IMR-90 (cell line): ENCODE data around the gene KDM2B. TPM values are rescaled to one million over a fixed set of nuclear protein-coding genes. Genes with fewer than 3 reads are reported as not detected.

Source experiments
- ATAC-seq: fragments of 200-7000 bp; cut with Tn5 transposase; 2 replicates; pipeline ENCODE4 v1.9.1; 2020; ENCODE audit warnings: low read depth, mild to moderate bottlenecking, moderate library complexity
- BruUV-seq: library from RNA; stranded (reverse); fragments of 400-500 nt; replicated peaks from 2 replicates; lab custom pipeline; 2021; lab: Mats Ljungman, UMichigan
- CTCF ChIA-PET: fragments of 300-600 bp; formaldehyde crosslinking; extraction: SDS; loops from one replicate; lab custom pipeline; 2021; ENCODE audit warnings: antibody characterized with exemption; lab: Yijun Ruan, JAX
- POLR2A ChIA-PET: fragments of 300-600 bp; sonication (Branson Sonifier 250); formaldehyde crosslinking; loops from one replicate; lab custom pipeline; 2022; ENCODE audit warnings: antibody characterized with exemption; ENCODE audit not compliant: unreplicated experiment; lab: Charles Lee
- DNase-seq: peaks from one replicate; pipeline ENCODE4 v3.0.0; 2013
- H2AFZ ChIP-seq: replicated peaks from 2 replicates; pipeline ENCODE3; 2013; ENCODE audit warnings: low read length, mild to moderate bottlenecking; ENCODE audit not compliant: poor library complexity
- H2AK5ac ChIP-seq: 2 replicates; pipeline ENCODE4 v1.6.1; 2013; ENCODE audit warnings: low read depth, low read length, inconsistent platforms
- H2AK9ac ChIP-seq: replicated peaks from 2 replicates; pipeline ENCODE3; 2013; ENCODE audit warnings: mild to moderate bottlenecking, low read depth, low read length, moderate library complexity; ENCODE audit not compliant: poor library complexity
- H2BK120ac ChIP-seq: 2 replicates; pipeline ENCODE4 v1.6.1; 2013; ENCODE audit warnings: low read depth, low read length, inconsistent platforms
- H2BK15ac ChIP-seq: 3 replicates; pipeline ENCODE4 v1.6.1; 2013; ENCODE audit warnings: low read depth, low read length, inconsistent platforms
- H2BK20ac ChIP-seq: 2 replicates; pipeline ENCODE4 v1.6.1; 2013; ENCODE audit warnings: low read depth, mild to moderate bottlenecking, inconsistent platforms, low read length, moderate library complexity
- H2BK5ac ChIP-seq: 2 replicates; pipeline ENCODE4 v1.6.1; 2013; ENCODE audit warnings: mild to moderate bottlenecking, low read depth, low read length, inconsistent platforms; ENCODE audit not compliant: poor library complexity, severe bottlenecking
- H3K14ac ChIP-seq: replicated peaks from 2 replicates; pipeline ENCODE4 v1.6.1; 2013; ENCODE audit warnings: low read depth, low read length, inconsistent platforms
- H3K18ac ChIP-seq: 2 replicates; pipeline ENCODE4 v1.6.1; 2013; ENCODE audit warnings: low read depth, low read length, control low read depth
- H3K23ac ChIP-seq: 2 replicates; pipeline ENCODE4 v1.6.1; 2013; ENCODE audit warnings: low read depth, low read length, inconsistent platforms
- H3K27ac ChIP-seq: 2 replicates; pipeline ENCODE4 v1.5.1; 2013; ENCODE audit warnings: mild to moderate bottlenecking, control low read depth, low read length; ENCODE audit not compliant: insufficient read depth
- H3K27me3 ChIP-seq: 2 replicates; pipeline ENCODE4 v1.6.1; 2013; ENCODE audit warnings: low read length; ENCODE audit not compliant: control insufficient read depth, insufficient read depth
- H3K36me3 ChIP-seq: 2 replicates; pipeline ENCODE4 v1.6.1; 2013; ENCODE audit warnings: low read length, mixed read lengths; ENCODE audit not compliant: control insufficient read depth, insufficient read depth
- H3K4ac ChIP-seq: 2 replicates; pipeline ENCODE4 v1.6.1; 2013; ENCODE audit warnings: low read depth, low read length, inconsistent platforms
- H3K4me1 ChIP-seq: 2 replicates; pipeline ENCODE4 v1.6.1; 2013; ENCODE audit warnings: low read length, mixed read lengths; ENCODE audit not compliant: control insufficient read depth, insufficient read depth
- H3K4me2 ChIP-seq: 2 replicates; pipeline ENCODE4 v1.6.1; 2013; ENCODE audit warnings: low read depth, mild to moderate bottlenecking, control low read depth, low read length, moderate library complexity
- H3K4me3 ChIP-seq: 2 replicates; pipeline ENCODE4 v1.5.1; 2013; ENCODE audit warnings: low read depth, mild to moderate bottlenecking, control low read depth, low read length, moderate library complexity; ENCODE audit not compliant: insufficient read depth
- H3K56ac ChIP-seq: 2 replicates; pipeline ENCODE4 v1.6.1; 2013; ENCODE audit warnings: low read length, inconsistent platforms; ENCODE audit not compliant: insufficient read depth; ENCODE audit errors: extremely low read depth
- H3K79me1 ChIP-seq, 2 experiments: 2 replicates each; pipeline ENCODE4 v1.6.1; 2013; ENCODE audit warnings: low read length in 2 of 2, inconsistent platforms in 1 of 2, low read depth in 1 of 2
- H3K9ac ChIP-seq: 2 replicates; pipeline ENCODE4 v1.6.1; 2013; ENCODE audit warnings: low read depth, low read length, control low read depth
- H3K9me1 ChIP-seq: 2 replicates; pipeline ENCODE4 v1.6.1; 2013; ENCODE audit warnings: low read length, inconsistent platforms; ENCODE audit not compliant: insufficient read depth
- H3K9me3 ChIP-seq: 2 replicates; pipeline ENCODE4 v1.6.1; 2013; ENCODE audit warnings: low read length; ENCODE audit not compliant: control insufficient read depth, insufficient read depth
- H4K20me1 ChIP-seq: 2 replicates; pipeline ENCODE4 v1.6.1; 2013; ENCODE audit warnings: low read length, inconsistent platforms; ENCODE audit not compliant: insufficient read depth
- H4K5ac ChIP-seq: 2 replicates; pipeline ENCODE4 v1.6.1; 2013; ENCODE audit warnings: mild to moderate bottlenecking, low read depth, low read length, control low read depth
- H4K8ac ChIP-seq, 2 experiments: 2 replicates each; pipeline ENCODE4 v1.6.1; 2013; ENCODE audit warnings: low read depth in 2 of 2, low read length in 2 of 2, control low read depth in 1 of 2, inconsistent platforms in 1 of 2
- H4K91ac ChIP-seq: 2 replicates; pipeline ENCODE4 v1.6.1; 2013; ENCODE audit warnings: low read depth, low read length, inconsistent platforms; ENCODE audit not compliant: insufficient read depth
- RCOR1 ChIP-seq: IDR thresholded peaks from 2 replicates; pipeline ENCODE4 v1.6.1; 2012; ENCODE audit warnings: mild to moderate bottlenecking, low read length, improper control_type of control experiment; ENCODE audit not compliant: insufficient replicate concordance
- SMC3 ChIP-seq: fragments of 150-350 bp; IDR thresholded peaks from 2 replicates; pipeline ENCODE4 v1.6.1; 2016; ENCODE audit warnings: low read depth, mild to moderate bottlenecking, antibody characterized with exemption, low read length, moderate library complexity
- WGBS, 2 experiments: methylation state at CpG; one replicate each; pipeline versions ENCODE4 v1.1.5 to v1.1.7; 2013; ENCODE audit warnings: missing lambda C conversion rate in 2 of 2; ENCODE audit not compliant: insufficient read length in 1 of 2; ENCODE audit errors: extremely low coverage in 2 of 2; 5-methylcytosine and 5-hydroxymethylcytosine counted together
- dilution Hi-C: fragments of 300-500 bp; cut with HindIII; formaldehyde crosslinking; loops from one replicate; pipeline ENCODE4 v1.14.3; 2018; ENCODE audit warnings: low sequenced_read_pairs; ENCODE audit not compliant: unreplicated experiment
- in situ Hi-C: fragments of 300-500 bp; cut with MboI; formaldehyde crosslinking; loops from 3 replicates; pipeline ENCODE4 v1.14.3; 2019; ENCODE audit warnings: low sequenced_read_pairs, inconsistent platforms, mixed read lengths
- intact Hi-C: fragments of 100-400 bp; cut with micrococcal nuclease; formaldehyde crosslinking; loops from 2 replicates; pipeline ENCODE4 v1.10.0; 2022
- polyA plus RNA-seq, 3 experiments: library from polyadenylated mRNA; depleted of rRNA; stranded (reverse); fragments of >200 nt; gene quantifications; 2 replicates each; pipeline ENCODE4 v1.2.3, GENCODE V29; 2012; ENCODE audit warnings: low replicate concordance in 1 of 3
- total RNA-seq: library from RNA; depleted of rRNA; stranded (reverse); fragments of >200 nt; gene quantifications from 2 replicates; pipeline ENCODE4 v1.2.3, GENCODE V29; 2012

The KDM2B gene
- total and polyA plus RNA-seq, 2 of the 4 experiments (the other 2 are of a cell fraction) = 22.6 to 24.2 TPM

DNA sequence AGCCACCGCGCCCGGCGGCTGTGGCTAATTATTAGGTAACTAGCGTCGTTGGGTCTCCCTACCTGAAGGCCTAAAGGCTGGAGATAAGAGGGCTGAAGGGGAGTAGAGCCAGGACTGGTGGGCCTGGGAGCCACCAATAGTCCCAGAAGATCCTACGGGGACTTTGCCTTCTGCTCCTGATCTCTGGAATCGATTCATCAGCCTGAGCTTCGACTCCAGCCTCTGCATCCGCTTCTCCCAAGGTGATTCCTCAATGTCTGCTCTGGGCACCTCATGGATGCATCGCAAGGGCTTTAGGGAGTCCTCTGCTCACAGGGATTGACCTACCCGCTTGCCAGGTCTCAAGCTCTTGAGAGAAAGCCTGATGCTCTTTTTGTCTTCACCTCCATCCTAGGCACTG, 14.7 kb upstream of the KDM2B start:
- H3K4me1 ChIP-seq = peaks cover 2% of the 10 kb centered on the region
- no peak overlapping the region for H2AK5ac ChIP-seq
- H2BK120ac ChIP-seq = no peak overlapping the region
- H3K36me3 ChIP-seq = no peaks in the 10 kb centered on the region
- ATAC-seq (no peak), DNase-seq (no peak)
- no peaks in the 10 kb centered on the region for H3K9me1 ChIP-seq
- no peak overlapping the region for H3K23ac ChIP-seq
- no peak overlapping the region for H2BK15ac ChIP-seq
- no peak overlapping the region for H2BK5ac ChIP-seq
- no peaks in the 10 kb centered on the region for H3K27me3 ChIP-seq
- H2AFZ ChIP-seq = no peak overlapping the region
- WGBS, 2 experiments = 87% methylated on average over 4 of the region's 12 CpGs; no CpG with 5 or more reads in 1 of the 2 experiments
- no peak overlapping the region for H3K4me2 ChIP-seq
- no peak overlapping the region for H2BK20ac ChIP-seq
- no peak overlapping the region for H3K18ac ChIP-seq
- POLR2A ChIA-PET = no interaction called here
- H4K5ac ChIP-seq = no peak overlapping the region
- H3K79me1 ChIP-seq = no peaks in the 10 kb centered on the region
- no peaks in the 10 kb centered on the region for H4K20me1 ChIP-seq
- TF ChIP-seq RCOR1 (no peak), SMC3 (no peak)
- in situ Hi-C loops = no loop called here
- H3K9me3 ChIP-seq = no peaks in the 10 kb centered on the region
- H4K8ac ChIP-seq = no peak overlapping the region
- no peak overlapping the region for H2AK9ac ChIP-seq
- no peak overlapping the region for H3K4ac ChIP-seq
- BruUV-seq = no TSS peak
- H3K4me3 ChIP-seq = no peak overlapping the region
- H4K91ac ChIP-seq = no peak overlapping the region
- H3K27ac ChIP-seq = no peak overlapping the region
- CTCF ChIA-PET = no interaction called here
- dilution Hi-C loops = no loop called here
- intact Hi-C loops = no loop called here
- H3K9ac ChIP-seq = no peak overlapping the region
- H3K56ac ChIP-seq = no peak overlapping the region
- H3K14ac ChIP-seq = no peak overlapping the region
